AG10803 (cell line): ENCODE results near the gene SKIDA1.

Experiments used
- DNase-seq: peaks from one replicate; pipeline ENCODE4 v3.0.0; 2010; ENCODE audit warnings: low read depth
- H3K4me3 ChIP-seq: 2 replicates; pipeline ENCODE4 v1.5.1; 2011; ENCODE audit warnings: mild to moderate bottlenecking, low read length, control low read depth
- CTCF ChIP-seq: conservative IDR thresholded peaks from 2 replicates; pipeline ENCODE4 v1.5.1; 2011; ENCODE audit warnings: mild to moderate bottlenecking, low read length, control low read depth, inconsistent platforms

SKIDA1 gene

GRCh38 chr10:21481407-21481806 lies 44.1 kb downstream of the SKIDA1 start:
- no peak for DNase-seq
- H3K4me3 ChIP-seq, result no peak overlapping the region
- TF ChIP-seq CTCF, result no peak

DNA sequence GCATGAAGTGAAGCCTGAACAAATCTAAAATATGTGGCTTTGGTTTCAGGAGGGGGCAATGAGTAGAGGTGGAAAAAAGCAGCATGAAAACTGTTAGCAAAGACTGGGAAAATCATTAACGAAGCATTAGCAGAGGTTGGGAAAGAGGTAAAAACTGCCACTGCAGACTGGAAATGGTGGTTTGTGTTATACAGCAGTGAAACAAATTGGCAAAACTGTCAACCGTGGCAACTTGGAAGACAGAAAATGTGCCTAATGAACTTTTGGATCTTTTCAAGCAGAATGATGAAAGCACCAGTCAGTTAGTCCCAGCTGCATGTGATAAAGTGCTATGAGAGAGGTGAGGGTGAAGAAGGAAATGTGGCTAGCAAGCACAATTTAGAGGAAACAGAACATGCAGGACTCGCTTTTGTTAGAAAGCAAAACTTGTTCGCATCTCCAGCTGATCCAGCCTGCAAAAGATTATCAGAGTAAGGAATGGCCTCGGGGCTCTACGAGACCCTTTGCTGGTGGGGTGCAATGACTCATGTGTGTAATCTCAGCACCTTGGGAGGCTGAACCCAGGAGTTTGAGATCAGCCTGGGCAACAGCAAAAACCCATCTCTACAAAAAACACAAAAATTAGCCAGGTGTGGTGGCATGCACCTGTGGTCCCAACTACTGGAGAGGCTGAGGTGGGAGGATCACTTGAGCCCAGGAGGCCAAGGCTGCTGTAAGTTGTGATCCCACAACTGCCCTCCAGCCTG lies 45.7 kb downstream of the SKIDA1 start:
- TF ChIP-seq CTCF, result no peak
- no peak overlapping the region for H3K4me3 ChIP-seq
- DNase-seq, result no peak

DNA sequence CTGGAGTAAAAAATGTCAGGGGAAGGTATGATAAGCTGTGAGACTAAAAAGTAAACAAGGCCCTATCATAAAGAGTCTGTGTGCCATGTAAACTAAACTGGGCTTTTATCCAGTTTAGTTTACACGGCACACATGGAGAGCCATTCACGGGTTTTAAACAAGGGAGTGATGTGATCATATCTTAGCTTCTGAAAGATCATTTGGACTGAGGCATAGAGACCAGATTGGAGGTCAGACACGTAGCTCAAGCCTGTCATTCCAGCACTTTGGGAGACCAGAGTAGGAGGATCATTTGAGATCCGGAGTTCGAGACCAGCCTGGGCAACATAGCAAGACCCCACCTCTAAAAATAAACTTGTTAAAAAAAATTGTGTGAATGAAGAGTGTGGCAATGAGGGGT lies 50.1 kb downstream of the SKIDA1 start:
- no peak for TF ChIP-seq CTCF
- H3K4me3 ChIP-seq, result no peak overlapping the region
- DNase-seq, result no peak

- DNase-seq, result no peak
- TF ChIP-seq CTCF, result no peak
- no peak overlapping the region for H3K4me3 ChIP-seq
Measured at GRCh38 chr10:21473541-21473940, 51.9 kb downstream of the SKIDA1 start.

DNA sequence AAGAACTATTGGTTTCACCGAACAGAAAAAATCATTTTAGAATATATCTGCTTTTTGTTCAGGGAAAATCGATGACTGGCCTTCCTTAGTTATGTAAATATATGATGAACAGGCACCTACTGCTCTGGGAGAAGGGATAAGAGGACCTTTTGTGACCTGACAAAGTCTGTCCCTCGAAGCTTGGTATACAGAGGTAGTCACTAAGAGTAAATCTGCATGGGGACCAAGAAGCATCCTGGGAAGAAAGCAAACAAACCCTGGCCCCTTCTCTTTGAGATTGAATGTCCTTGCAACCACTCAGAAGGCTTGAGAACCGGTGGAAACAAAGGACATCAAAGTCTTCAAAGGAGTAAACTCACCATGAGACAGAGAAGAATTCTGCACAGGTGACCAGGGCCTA lies 52.3 kb downstream of the SKIDA1 start:
- no peak for TF ChIP-seq CTCF
- DNase-seq, result no peak
- no peak overlapping the region for H3K4me3 ChIP-seq

GRCh38 chr10:21468086-21468485 lies 57.4 kb downstream of the SKIDA1 start:
- no peak for DNase-seq
- TF ChIP-seq CTCF, result no peak

DNA sequence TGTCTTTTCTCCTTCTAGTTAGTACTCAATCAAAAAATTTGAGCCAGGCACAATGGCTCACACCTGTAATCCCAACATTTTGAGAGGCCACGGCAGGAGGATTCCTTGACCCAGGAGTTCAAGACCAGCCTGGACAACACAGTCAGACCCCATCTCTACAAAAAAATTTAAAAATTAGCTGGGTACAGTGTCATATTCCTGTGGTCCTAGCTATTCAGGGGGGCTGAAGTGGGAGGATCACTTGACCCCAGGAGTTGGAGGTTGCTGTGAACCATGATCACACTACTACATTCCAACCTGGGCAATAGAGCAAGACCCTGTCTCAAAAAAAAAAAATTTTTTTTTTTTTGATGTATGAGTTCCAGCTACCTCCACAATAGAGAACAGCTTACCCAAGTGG lies 57.8 kb downstream of the SKIDA1 start:
- DNase-seq, result no peak
- no peak for TF ChIP-seq CTCF
- no peak overlapping the region for H3K4me3 ChIP-seq

More at GRCh38 chr10:21468086-21468485, 57.4 kb downstream of the SKIDA1 start:
- H3K4me3 ChIP-seq, result no peak overlapping the region
